ENCODE measurements around the gene LCP2.
A peak's percentile ranks its signal among the peaks of the same experiment; 100 is the strongest.

The LCP2 gene

GRCh38 chr5:170333161-170333910, 35.8 kb upstream of the LCP2 start:
- Histone ChIP-seq H3K23ac (ENCODE audit: low read length in 2 of 2) (no peak overlapping the region), H3K4me2 (ENCODE audit: low read length, poor library complexity, severe bottlenecking) (no peak overlapping the region), H3K18ac (ENCODE audit: low read depth in 1 of 2, low read length in 2 of 2) (no peak overlapping the region), H2AFZ (ENCODE audit: low read depth, low read length) (peak overlapping the region; percentile 42), H2BK120ac (ENCODE audit: low read depth, low read length) (peak overlapping the region; percentile 22), H3K27ac (ENCODE audit: low read length, poor library complexity, severe bottlenecking) (no peak overlapping the region), H3K27me3 (ENCODE audit: control insufficient read depth in 1 of 2, insufficient read depth in 1 of 2, low read length in 2 of 2) (peaks cover 6 to 10% of the 10 kb centered on the region in 2 experiments), H3K36me3 (ENCODE audit: control insufficient read depth in 1 of 2, insufficient read depth in 2 of 2, low read depth in 1 of 2, low read length in 2 of 2) (no peaks in the 10 kb centered on the region), H3K14ac (ENCODE audit: low read length in 2 of 2) (no peak overlapping the region), H3K9me3 (ENCODE audit: control insufficient read depth, low read length) (no peaks in the 10 kb centered on the region), H3K4ac (ENCODE audit: low read depth in 1 of 2, low read length in 2 of 2) (no peak overlapping the region), H3K79me1 (replicated peaks; ENCODE audit: low read length, poor library complexity, severe bottlenecking) (no peaks in the 10 kb centered on the region), H3K4me1 (ENCODE audit: control insufficient read depth, insufficient read depth, low read depth, low read length) (peaks cover 3% of the 10 kb centered on the region), H2AK5ac (ENCODE audit: low read length, severe bottlenecking) (no peak overlapping the region), H2BK12ac (ENCODE audit: low read length in 2 of 2) (peak overlapping the region in 1 of 2 experiments; percentile 48), H4K91ac (ENCODE audit: low read length) (peak overlapping the region; percentile 43), H2BK5ac (ENCODE audit: low read depth, low read length, poor library complexity, severe bottlenecking) (no peak overlapping the region), H2BK15ac (ENCODE audit: low read depth, poor library complexity, severe bottlenecking) (peak overlapping the region; percentile 44), H4K8ac (ENCODE audit: low read length) (no peak overlapping the region), H3K4me3 (ENCODE audit: insufficient read depth in 1 of 2, low read depth in 1 of 2, low read length in 2 of 2) (no peak overlapping the region), H3K9ac (ENCODE audit: low read length) (no peak overlapping the region)
- DNase-seq, result no peak
- WGBS, result 62% methylated on average over 11 of the region's 11 CpGs

GRCh38 chr5:170332058-170332457, 34.5 kb upstream of the LCP2 start:
- peak overlapping the region; percentile 19 for H4K91ac ChIP-seq (ENCODE audit: low read length)
- H4K8ac ChIP-seq (ENCODE audit: low read length), result peak overlapping the region; percentile 24
- H3K27ac ChIP-seq (ENCODE audit: low read length, poor library complexity, severe bottlenecking), result no peak overlapping the region
- no peak overlapping the region for H3K4me3 ChIP-seq (ENCODE audit: insufficient read depth in 1 of 2, low read depth in 1 of 2, low read length in 2 of 2)
- peak overlapping the region; percentile 56 to 67 for H2BK12ac ChIP-seq (ENCODE audit: low read length in 2 of 2)
- no peak overlapping the region for H2AK5ac ChIP-seq (ENCODE audit: low read length, severe bottlenecking)
- H3K4ac ChIP-seq (ENCODE audit: low read depth in 1 of 2, low read length in 2 of 2), result peak overlapping the region; percentile 20 to 61
- DNase-seq, result no peak
- 100% methylated on average over 4 of the region's 5 CpGs for WGBS
- no peak overlapping the region for H3K4me2 ChIP-seq (ENCODE audit: low read length, poor library complexity, severe bottlenecking)
- H2BK120ac ChIP-seq (ENCODE audit: low read depth, low read length), result peak overlapping the region; percentile 64
- H3K36me3 ChIP-seq (ENCODE audit: control insufficient read depth in 1 of 2, insufficient read depth in 2 of 2, low read depth in 1 of 2, low read length in 2 of 2), result no peaks in the 10 kb centered on the region
- no peak overlapping the region for H2BK5ac ChIP-seq (ENCODE audit: low read depth, low read length, poor library complexity, severe bottlenecking)
- peaks cover 0 to 20% of the 10 kb centered on the region in 2 experiments for H3K27me3 ChIP-seq (ENCODE audit: control insufficient read depth in 1 of 2, insufficient read depth in 1 of 2, low read length in 2 of 2)
- no peak overlapping the region for H3K14ac ChIP-seq (ENCODE audit: low read length in 2 of 2)
- H3K4me1 ChIP-seq (ENCODE audit: control insufficient read depth, insufficient read depth, low read depth, low read length), result peaks cover 3% of the 10 kb centered on the region
- H3K9ac ChIP-seq (ENCODE audit: low read length), result no peak overlapping the region
- H2AFZ ChIP-seq (ENCODE audit: low read depth, low read length), result no peak overlapping the region
- H3K18ac ChIP-seq (ENCODE audit: low read depth in 1 of 2, low read length in 2 of 2), result no peak overlapping the region
- no peak overlapping the region for H3K23ac ChIP-seq (ENCODE audit: low read length in 2 of 2)
- no peaks in the 10 kb centered on the region for H3K79me1 ChIP-seq (replicated peaks; ENCODE audit: low read length, poor library complexity, severe bottlenecking)
- H2BK15ac ChIP-seq (ENCODE audit: low read depth, poor library complexity, severe bottlenecking), result peak overlapping the region; percentile 12
- no peaks in the 10 kb centered on the region for H3K9me3 ChIP-seq (ENCODE audit: control insufficient read depth, low read length)

- no peak overlapping the region for H3K27ac ChIP-seq (ENCODE audit: low read length, poor library complexity, severe bottlenecking)
Observed at GRCh38 chr5:170330568-170331054, 33.0 kb upstream of the LCP2 start.

GRCh38 chr5:170329524-170329923, 31.9 kb upstream of the LCP2 start:
- H3K4me2 ChIP-seq (ENCODE audit: low read length, poor library complexity, severe bottlenecking), result no peak overlapping the region
- H2BK5ac ChIP-seq (ENCODE audit: low read depth, low read length, poor library complexity, severe bottlenecking), result no peak overlapping the region
- peaks cover 3% of the 10 kb centered on the region for H3K4me1 ChIP-seq (ENCODE audit: control insufficient read depth, insufficient read depth, low read depth, low read length)
- no peak for DNase-seq
- H3K14ac ChIP-seq (ENCODE audit: low read length in 2 of 2), result no peak overlapping the region
- no peak overlapping the region for H2AFZ ChIP-seq (ENCODE audit: low read depth, low read length)
- H2BK12ac ChIP-seq (ENCODE audit: low read length in 2 of 2), result no peak overlapping the region
- H3K9ac ChIP-seq (ENCODE audit: low read length), result no peak overlapping the region
- no peaks in the 10 kb centered on the region for H3K36me3 ChIP-seq (ENCODE audit: control insufficient read depth in 1 of 2, insufficient read depth in 2 of 2, low read depth in 1 of 2, low read length in 2 of 2)
- peaks cover 0 to 21% of the 10 kb centered on the region in 2 experiments for H3K27me3 ChIP-seq (ENCODE audit: control insufficient read depth in 1 of 2, insufficient read depth in 1 of 2, low read length in 2 of 2)
- no peak overlapping the region for H3K4ac ChIP-seq (ENCODE audit: low read depth in 1 of 2, low read length in 2 of 2)
- H3K18ac ChIP-seq (ENCODE audit: low read depth in 1 of 2, low read length in 2 of 2), result no peak overlapping the region
- no peak overlapping the region for H4K8ac ChIP-seq (ENCODE audit: low read length)
- H2AK5ac ChIP-seq (ENCODE audit: low read length, severe bottlenecking), result no peak overlapping the region
- H3K4me3 ChIP-seq (ENCODE audit: insufficient read depth in 1 of 2, low read depth in 1 of 2, low read length in 2 of 2), result no peak overlapping the region
- H3K9me3 ChIP-seq (ENCODE audit: control insufficient read depth, low read length), result no peaks in the 10 kb centered on the region
- no peak overlapping the region for H2BK120ac ChIP-seq (ENCODE audit: low read depth, low read length)
- no peak overlapping the region for H4K91ac ChIP-seq (ENCODE audit: low read length)
- H3K23ac ChIP-seq (ENCODE audit: low read length in 2 of 2), result no peak overlapping the region
- no peak overlapping the region for H2BK15ac ChIP-seq (ENCODE audit: low read depth, poor library complexity, severe bottlenecking)
- H3K79me1 ChIP-seq (replicated peaks; ENCODE audit: low read length, poor library complexity, severe bottlenecking), result no peaks in the 10 kb centered on the region
- WGBS, result 78% methylated on average over 3 of the region's 3 CpGs
- H3K27ac ChIP-seq (ENCODE audit: low read length, poor library complexity, severe bottlenecking), result no peak overlapping the region

More at GRCh38 chr5:170330568-170331054, 33.0 kb upstream of the LCP2 start:
- Histone ChIP-seq H3K18ac (ENCODE audit: low read depth in 1 of 2, low read length in 2 of 2) (peak overlapping the region; percentile 37 to 54), H3K27me3 (ENCODE audit: control insufficient read depth in 1 of 2, insufficient read depth in 1 of 2, low read length in 2 of 2) (peaks cover 0 to 21% of the 10 kb centered on the region in 2 experiments), H2AFZ (ENCODE audit: low read depth, low read length) (no peak overlapping the region), H3K9me3 (ENCODE audit: control insufficient read depth, low read length) (no peaks in the 10 kb centered on the region), H2AK5ac (ENCODE audit: low read length, severe bottlenecking) (no peak overlapping the region), H3K23ac (ENCODE audit: low read length in 2 of 2) (no peak overlapping the region), H3K14ac (ENCODE audit: low read length in 2 of 2) (no peak overlapping the region), H2BK12ac (ENCODE audit: low read length in 2 of 2) (peak overlapping the region in 1 of 2 experiments; percentile 59), H3K4ac (ENCODE audit: low read depth in 1 of 2, low read length in 2 of 2) (peak overlapping the region in 1 of 2 experiments; percentile 65), H3K4me1 (ENCODE audit: control insufficient read depth, insufficient read depth, low read depth, low read length) (peaks cover 3% of the 10 kb centered on the region), H4K91ac (ENCODE audit: low read length) (peak overlapping the region; percentile 23), H3K4me2 (ENCODE audit: low read length, poor library complexity, severe bottlenecking) (no peak overlapping the region), H2BK120ac (ENCODE audit: low read depth, low read length) (no peak overlapping the region), H3K79me1 (replicated peaks; ENCODE audit: low read length, poor library complexity, severe bottlenecking) (no peaks in the 10 kb centered on the region), H2BK15ac (ENCODE audit: low read depth, poor library complexity, severe bottlenecking) (no peak overlapping the region), H2BK5ac (ENCODE audit: low read depth, low read length, poor library complexity, severe bottlenecking) (no peak overlapping the region), H3K9ac (ENCODE audit: low read length) (peak overlapping the region; percentile 28), H3K36me3 (ENCODE audit: control insufficient read depth in 1 of 2, insufficient read depth in 2 of 2, low read depth in 1 of 2, low read length in 2 of 2) (no peaks in the 10 kb centered on the region), H4K8ac (ENCODE audit: low read length) (peak overlapping the region; percentile 41), H3K4me3 (ENCODE audit: insufficient read depth in 1 of 2, low read depth in 1 of 2, low read length in 2 of 2) (peak overlapping the region in 1 of 2 experiments; percentile 20)
- 97% methylated on average over 10 of the region's 11 CpGs for WGBS
- no peak for DNase-seq

Measured in mesenchymal stem cell (in vitro differentiated cells and primary cell).